Naive B cell (primary cell): ENCODE data around the gene PAPLN. TPM values are rescaled to one million over a fixed set of nuclear protein-coding genes. Genes with fewer than 3 reads are reported as not detected.
A peak's percentile ranks its signal among the peaks of the same experiment; 100 is the strongest.

Experiments used
- ATAC-seq, 2 donors: fragments of 150-1000 bp; cut with Tn5 transposase; 2 replicates each; pipeline ENCODE4 v1.10.0; 2021; ENCODE audit warnings: low read depth in 2 of 2, mild to moderate bottlenecking in 2 of 2, moderate library complexity in 2 of 2
- DNase-seq: peaks from one replicate; pipeline ENCODE4 v3.0.0; 2022
- H3K27ac Mint-ChIP-seq, 6 donors: one replicate each; pipeline ENCODE4 v1.8.0; 2020 to 2022; ENCODE audit warnings: mild to moderate bottlenecking in 6 of 6, mixed read lengths in 6 of 6, moderate library complexity in 5 of 6, inconsistent platforms in 2 of 6
- H3K27me3 Mint-ChIP-seq, 3 donors: one replicate each; pipeline ENCODE4 v1.8.0; 2021 to 2022; ENCODE audit warnings: mixed read lengths in 3 of 3, mild to moderate bottlenecking in 1 of 3
- H3K36me3 Mint-ChIP-seq, 2 donors: one replicate each; pipeline ENCODE4 v1.8.0; 2020 to 2022; ENCODE audit warnings: mixed read lengths in 2 of 2, inconsistent platforms in 1 of 2, mild to moderate bottlenecking in 1 of 2
- H3K4me1 Mint-ChIP-seq, 3 donors: one replicate each; pipeline ENCODE4 v1.8.0; 2020 to 2022; ENCODE audit warnings: mixed read lengths in 3 of 3, inconsistent platforms in 1 of 3, mild to moderate bottlenecking in 1 of 3, moderate library complexity in 1 of 3
- H3K4me3 Mint-ChIP-seq, 8 donors: one replicate each; pipeline ENCODE4 v1.8.0; 2020 to 2022; ENCODE audit warnings: mild to moderate bottlenecking in 8 of 8, mixed read lengths in 8 of 8, moderate library complexity in 8 of 8, inconsistent platforms in 2 of 8
- H3K9me3 Mint-ChIP-seq, 7 donors: one replicate each; pipeline ENCODE4 v1.8.0; 2020 to 2022; ENCODE audit warnings: mixed read lengths in 7 of 7, mild to moderate bottlenecking in 5 of 7, inconsistent platforms in 2 of 7, moderate library complexity in 1 of 7
- polyA plus RNA-seq, 6 donors: library from polyadenylated mRNA; unstranded; fragments of 300-500 nt; fragmentation: Illumina TruSeq; gene quantifications; one replicate each; pipeline ENCODE4 v1.2.3, GENCODE V29; 2021; ENCODE audit warnings: low read depth in 6 of 6

The PAPLN gene
- polyA plus RNA-seq, 6 donors from 2014 or later: 0.38 to 0.76 (median 0.59) TPM; not detected in 1

DNA sequence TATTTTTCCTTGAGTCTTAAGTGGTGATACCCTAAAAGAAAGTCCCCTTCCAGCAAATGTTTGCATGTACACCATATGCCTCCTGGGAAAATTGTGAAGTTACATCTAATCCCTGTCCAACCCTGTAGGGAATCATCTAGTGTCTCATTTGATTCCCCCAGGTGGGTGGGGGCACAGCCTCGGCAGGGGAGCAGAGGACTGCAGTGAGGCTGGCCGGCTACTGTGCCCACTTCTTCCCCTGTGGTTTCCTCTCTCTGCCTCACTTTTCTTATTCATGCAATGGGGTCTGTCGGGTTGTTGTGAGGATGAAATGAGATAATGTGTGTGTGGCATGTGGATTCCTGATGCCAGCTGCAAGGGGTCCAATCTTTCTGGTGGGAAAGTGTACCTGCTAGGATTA lies 6.0 kb downstream of the PAPLN start:
- Mint-ChIP-seq H3K27ac (peak overlapping the region in 1 of 6 donors; percentile 85), H3K4me3 (peak overlapping the region in 4 of 8 donors; percentile 4 to 66 (median 40)), H3K36me3 (no peaks in the 10 kb centered on the region), H3K27me3 (peaks cover 31 to 50% (median 46%) of the 10 kb centered on the region in 3 donors), H3K9me3 (peaks cover 0 to 7% (median 0%) of the 10 kb centered on the region in 7 donors), H3K4me1 (peaks cover 69 to 92% (median 75%) of the 10 kb centered on the region in 3 donors)
- ATAC-seq (no peak), DNase-seq (no peak)

DNA sequence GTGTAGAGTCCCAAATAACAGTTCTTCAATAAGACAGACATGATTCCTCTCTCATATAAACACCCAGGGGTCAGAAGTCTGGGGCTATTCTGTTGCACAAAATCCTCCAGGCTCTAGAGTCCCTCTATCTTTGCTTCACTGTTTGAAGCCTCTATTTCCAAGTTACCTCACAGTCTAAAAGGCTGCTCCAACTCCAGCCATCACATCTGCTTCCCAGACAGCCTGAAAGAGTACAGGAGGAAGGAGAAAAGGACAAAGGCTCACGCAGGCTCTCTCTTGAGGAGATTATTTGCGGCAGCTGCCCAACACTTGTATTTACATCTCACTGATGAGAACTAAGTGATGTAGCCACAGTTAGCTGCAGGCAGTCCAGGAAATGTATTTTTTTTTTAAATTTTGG lies 6.4 kb downstream of the PAPLN start:
- Mint-ChIP-seq H3K36me3 (no peaks in the 10 kb centered on the region), H3K27ac (no peak overlapping the region), H3K4me3 (peak overlapping the region in 4 of 8 donors; percentile 4 to 66 (median 40)), H3K27me3 (peaks cover 27 to 50% (median 43%) of the 10 kb centered on the region in 3 donors), H3K9me3 (peaks cover 0 to 7% (median 0%) of the 10 kb centered on the region in 7 donors), H3K4me1 (peaks cover 69 to 91% (median 75%) of the 10 kb centered on the region in 3 donors)
- ATAC-seq: no peak
- no peak for DNase-seq

DNA sequence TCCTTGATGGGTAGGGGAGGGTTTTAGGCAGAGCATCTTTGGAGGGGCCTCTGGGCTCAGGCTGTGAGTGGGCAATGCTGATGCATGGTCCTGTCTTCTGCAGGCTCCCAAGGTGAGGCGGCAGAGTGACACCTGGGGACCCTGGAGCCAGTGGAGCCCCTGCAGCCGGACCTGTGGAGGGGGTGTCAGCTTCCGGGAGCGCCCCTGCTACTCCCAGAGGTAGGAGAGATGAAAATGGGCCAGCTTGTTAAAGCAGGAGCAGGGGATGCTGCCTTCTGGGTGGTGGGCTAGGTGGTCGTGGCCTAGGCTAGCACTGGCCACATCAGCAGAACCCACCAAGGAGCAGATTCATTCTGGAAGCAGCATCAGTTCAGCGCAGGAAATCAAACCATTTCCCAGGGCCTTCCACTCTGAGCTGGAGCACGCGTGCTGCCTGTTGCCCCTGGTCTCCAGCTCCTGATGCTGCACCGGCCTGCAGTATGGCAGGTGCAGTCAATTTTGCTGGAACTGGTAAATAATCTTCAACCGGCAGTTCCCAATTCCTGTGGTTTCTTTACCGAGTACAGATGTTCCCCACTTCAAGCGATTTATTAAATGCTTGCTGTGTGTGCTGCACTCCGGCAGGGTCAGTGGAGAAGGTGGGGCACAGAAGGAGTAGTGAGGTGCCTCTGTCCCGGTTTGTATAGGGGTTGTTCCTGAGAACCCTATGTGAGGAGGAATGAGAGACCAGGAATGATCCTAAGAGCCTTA lies 7.4 kb downstream of the PAPLN start:
- H3K4me3 Mint-ChIP-seq: peak overlapping the region; percentile 81 to 92 (median 86)
- H3K9me3 Mint-ChIP-seq: peaks cover 0 to 7% (median 0%) of the 10 kb centered on the region in 7 donors
- peak overlapping the region in 2 of 6 donors; percentile 21 to 81 for H3K27ac Mint-ChIP-seq
- peaks cover 19 to 42% (median 34%) of the 10 kb centered on the region in 3 donors for H3K27me3 Mint-ChIP-seq
- DNase-seq: no peak
- ATAC-seq: no peak
- H3K36me3 Mint-ChIP-seq: no peaks in the 10 kb centered on the region
- H3K4me1 Mint-ChIP-seq: peaks cover 66 to 82% (median 75%) of the 10 kb centered on the region in 3 donors

DNA sequence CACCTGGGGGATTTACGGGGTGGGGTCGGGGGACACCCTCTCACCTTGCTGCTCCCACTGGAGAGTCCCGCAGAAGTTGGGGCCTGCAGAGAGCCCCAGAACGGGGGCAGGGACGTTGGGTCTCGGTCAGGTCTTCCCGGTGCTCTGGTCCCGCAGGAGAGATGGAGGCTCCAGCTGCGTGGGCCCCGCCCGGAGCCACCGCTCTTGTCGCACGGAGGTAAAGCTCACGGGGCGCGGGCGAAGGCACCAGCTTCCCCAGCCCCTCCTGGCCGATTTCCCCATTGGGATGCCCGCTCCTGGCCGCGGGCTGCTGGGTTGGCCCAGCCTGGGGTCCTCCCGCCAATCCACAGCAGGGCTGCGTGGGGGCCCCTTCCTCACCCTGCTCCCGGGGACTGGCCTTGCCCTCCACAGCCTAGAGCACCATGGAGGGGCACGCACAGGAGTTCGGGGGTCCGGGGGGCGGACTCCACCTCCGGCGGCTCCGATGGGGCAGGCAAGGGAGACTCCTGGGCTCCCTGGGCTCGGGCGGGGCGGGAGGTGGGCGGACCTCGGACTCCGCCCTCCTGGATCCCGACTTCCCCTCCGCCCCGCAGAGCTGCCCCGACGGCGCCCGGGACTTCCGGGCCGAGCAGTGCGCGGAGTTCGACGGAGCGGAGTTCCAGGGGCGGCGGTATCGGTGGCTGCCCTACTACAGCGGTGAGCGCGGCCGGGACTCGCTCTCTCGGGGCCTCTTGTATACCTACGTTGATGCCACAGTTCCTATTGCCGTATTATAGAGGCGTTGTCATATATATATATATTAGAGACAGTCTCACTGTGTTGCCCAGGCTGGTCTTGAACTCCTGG lies 8.4 kb downstream of the PAPLN start:
- Mint-ChIP-seq H3K4me1 (peaks cover 61 to 73% (median 72%) of the 10 kb centered on the region in 3 donors), H3K27me3 (peaks cover 17 to 35% (median 25%) of the 10 kb centered on the region in 3 donors), H3K36me3 (no peaks in the 10 kb centered on the region), H3K4me3 (peak overlapping the region; percentile 84 to 95 (median 87)), H3K27ac (peak overlapping the region in 5 of 6 donors; percentile 44 to 89 (median 76)), H3K9me3 (peaks cover 0 to 7% (median 0%) of the 10 kb centered on the region in 7 donors)
- ATAC-seq (peak; percentile 93 to 94), DNase-seq (peak; percentile 81)

DNA sequence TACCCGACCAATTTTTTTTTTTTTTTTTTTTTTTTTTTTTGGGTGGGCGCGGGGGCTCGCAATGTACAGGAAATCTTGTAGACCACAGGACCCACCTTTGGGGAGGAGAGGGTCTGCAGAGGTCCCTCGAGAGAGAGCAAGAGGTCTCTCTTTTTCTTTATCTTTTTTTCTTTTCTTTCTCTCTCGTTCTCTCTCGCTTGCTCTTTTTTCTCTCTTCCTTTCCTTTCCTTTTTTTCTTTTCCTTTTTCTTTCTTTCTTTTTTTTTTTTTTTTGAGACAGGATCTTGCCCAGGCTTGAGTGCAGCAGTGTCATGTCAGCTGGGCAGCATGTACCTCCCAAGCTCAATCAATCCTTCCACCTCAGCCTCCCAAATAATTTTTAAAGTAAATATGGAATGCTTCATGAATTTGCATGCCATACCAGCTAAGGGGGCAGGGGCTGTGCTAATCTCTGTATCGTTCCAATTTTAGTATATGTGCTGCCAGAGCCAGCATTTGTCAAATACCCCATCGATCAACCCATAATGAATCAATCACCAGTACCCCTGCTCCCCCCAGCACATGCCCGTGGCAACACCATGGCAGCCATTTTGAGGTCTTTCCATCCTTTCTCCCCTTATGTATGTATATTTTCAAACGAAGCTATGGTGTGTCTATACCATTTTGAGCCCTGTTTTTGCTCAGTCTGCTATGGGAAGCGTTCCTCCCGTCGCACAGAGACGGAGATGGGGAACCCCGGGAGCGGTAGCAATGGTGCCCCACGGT lies 9.3 kb downstream of the PAPLN start:
- H3K4me1 Mint-ChIP-seq: peaks cover 52 to 64% (median 63%) of the 10 kb centered on the region in 3 donors
- H3K27me3 Mint-ChIP-seq: peaks cover 11 to 28% (median 21%) of the 10 kb centered on the region in 3 donors
- no peak for ATAC-seq

DNA sequence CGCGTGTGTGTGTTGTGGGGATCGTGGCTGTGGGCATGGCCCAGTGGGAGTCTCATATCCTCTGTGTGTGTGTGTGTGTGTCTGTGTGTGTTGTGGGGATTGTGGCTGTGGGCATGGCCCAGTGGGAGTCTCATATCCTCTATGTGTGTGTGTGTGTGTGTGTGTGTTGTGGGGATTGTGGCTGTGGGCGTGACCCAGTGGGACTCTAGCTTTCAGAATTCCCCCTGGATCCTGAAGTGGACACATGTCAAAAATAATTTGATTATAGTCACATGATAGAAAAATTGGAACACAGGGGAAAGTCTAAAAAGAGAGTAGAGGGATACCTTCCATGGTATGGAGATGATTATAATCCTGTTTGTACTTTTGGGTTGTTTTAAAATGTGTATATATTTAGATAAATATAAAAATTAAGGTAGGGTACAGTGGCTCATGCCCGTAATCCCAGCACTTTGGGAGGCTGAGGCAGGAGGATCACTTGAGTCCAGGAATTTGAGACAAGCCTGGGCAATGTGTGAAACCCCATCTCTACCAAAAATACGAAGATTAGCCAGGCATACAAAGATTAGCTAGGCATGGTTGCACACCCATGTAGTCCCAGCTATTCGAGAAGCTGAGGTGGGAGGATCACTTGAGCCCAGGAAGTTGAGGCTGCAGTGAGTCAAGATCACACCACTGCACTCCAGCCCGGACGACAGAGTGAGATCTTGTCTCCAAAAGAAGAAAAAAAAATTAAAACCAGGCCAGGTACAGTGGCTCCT lies 11.0 kb downstream of the PAPLN start:
- DNase-seq (no peak), ATAC-seq (no peak)
- Mint-ChIP-seq H3K27me3 (peaks cover 3 to 11% (median 7%) of the 10 kb centered on the region in 3 donors), H3K27ac (peak overlapping the region in 4 of 6 donors; percentile 47 to 96 (median 50)), H3K4me1 (peaks cover 40 to 49% (median 47%) of the 10 kb centered on the region in 3 donors), H3K4me3 (peak overlapping the region in 6 of 8 donors; percentile 32 to 95 (median 74)), H3K9me3 (peaks cover 0 to 7% (median 0%) of the 10 kb centered on the region in 7 donors), H3K36me3 (no peaks in the 10 kb centered on the region)

More for the DNA sequence above, 9.3 kb downstream of the PAPLN start:
- peak overlapping the region; percentile 80 to 95 (median 84) for H3K4me3 Mint-ChIP-seq
- H3K9me3 Mint-ChIP-seq: peaks cover 0 to 7% (median 0%) of the 10 kb centered on the region in 7 donors
- DNase-seq: no peak
- H3K27ac Mint-ChIP-seq: peak overlapping the region; percentile 52 to 92 (median 82)
- no peaks in the 10 kb centered on the region for H3K36me3 Mint-ChIP-seq

DNA sequence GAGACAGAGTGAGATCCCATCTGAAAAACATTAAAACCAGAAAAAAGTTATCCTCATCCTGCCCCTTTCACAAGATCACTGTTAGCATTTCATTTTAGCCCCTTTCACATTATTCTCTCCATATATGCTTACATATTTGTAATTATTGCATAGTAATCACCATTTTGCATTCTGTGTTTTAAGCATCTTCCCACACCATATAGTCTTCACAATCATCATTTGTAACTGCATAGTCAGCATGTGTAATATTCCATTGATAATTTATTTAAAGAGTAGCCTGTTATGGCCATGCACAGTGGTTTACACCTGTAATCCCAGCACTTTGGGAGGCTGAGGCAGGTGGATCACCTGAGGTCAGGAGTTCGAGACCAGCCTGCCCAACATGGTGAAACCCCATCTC lies 11.8 kb downstream of the PAPLN start:
- no peak for DNase-seq
- Mint-ChIP-seq H3K27ac (peak overlapping the region in 1 of 6 donors; percentile 35), H3K4me1 (peaks cover 34 to 43% (median 40%) of the 10 kb centered on the region in 3 donors), H3K4me3 (peak overlapping the region in 4 of 8 donors; percentile 51 to 77 (median 63)), H3K27me3 (peaks cover 0 to 7% (median 6%) of the 10 kb centered on the region in 3 donors), H3K36me3 (no peaks in the 10 kb centered on the region), H3K9me3 (peaks cover 0 to 7% (median 0%) of the 10 kb centered on the region in 7 donors)
- no peak for ATAC-seq

DNA sequence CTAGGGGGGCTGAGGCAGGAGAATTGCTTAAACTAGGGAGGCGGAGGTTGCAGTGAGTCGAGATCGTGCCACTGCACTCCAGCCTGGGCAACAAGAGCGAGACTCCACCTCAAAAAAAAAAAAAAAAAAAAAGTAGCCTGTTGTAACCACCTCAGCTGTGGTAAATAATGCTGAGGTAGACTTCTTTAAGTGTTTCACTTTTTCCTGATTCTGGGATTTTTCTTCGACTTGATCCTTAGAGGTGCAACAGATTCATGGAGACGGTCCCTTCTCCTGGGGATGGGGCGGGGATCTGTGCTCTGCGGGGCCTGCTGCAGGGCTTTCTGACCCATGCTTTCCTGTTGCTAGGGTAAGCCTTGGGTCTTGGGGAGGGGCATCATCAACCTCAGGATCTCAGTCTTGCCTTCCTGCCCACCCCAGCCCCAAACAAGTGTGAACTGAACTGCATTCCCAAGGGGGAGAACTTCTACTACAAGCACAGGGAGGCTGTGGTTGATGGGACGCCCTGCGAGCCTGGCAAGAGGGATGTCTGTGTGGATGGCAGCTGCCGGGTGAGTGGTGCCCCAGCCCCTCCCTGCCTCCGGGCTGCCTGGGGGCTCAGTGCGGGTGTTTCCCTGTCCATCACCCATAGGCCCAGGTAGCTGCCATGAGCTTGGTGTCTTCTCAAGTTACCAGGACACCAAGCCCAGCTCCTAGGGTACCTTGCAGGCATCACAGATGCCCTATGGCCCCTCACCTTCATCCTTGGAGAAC lies 12.4 kb downstream of the PAPLN start:
- no peak for ATAC-seq
- Mint-ChIP-seq H3K4me3 (peak overlapping the region in 1 of 8 donors; percentile 42), H3K4me1 (peaks cover 34 to 40% (median 34%) of the 10 kb centered on the region in 3 donors)

DNA sequence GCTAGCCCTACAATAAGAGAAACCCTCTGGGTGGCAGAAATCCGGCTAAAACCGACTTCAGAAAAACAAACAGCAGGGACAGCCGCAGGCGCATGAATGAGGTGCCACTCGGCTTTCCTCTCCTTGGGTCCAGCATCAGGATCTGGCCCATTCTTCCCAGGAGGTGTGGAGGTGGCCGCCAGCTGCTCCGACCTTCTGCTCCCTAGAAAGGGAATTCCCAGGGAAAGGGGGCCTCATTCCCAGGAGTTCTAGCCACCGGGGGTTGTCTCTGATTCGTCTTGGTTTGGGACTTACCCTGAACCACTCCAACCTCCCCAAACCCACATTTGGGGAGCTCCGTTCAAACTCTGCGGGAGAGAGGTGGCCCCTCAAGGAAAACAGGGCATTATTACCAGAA lies 13.0 kb downstream of the PAPLN start:
- peaks cover 0 to 7% (median 6%) of the 10 kb centered on the region in 3 donors for H3K27me3 Mint-ChIP-seq
- H3K36me3 Mint-ChIP-seq: no peaks in the 10 kb centered on the region
- peaks cover 29 to 35% (median 30%) of the 10 kb centered on the region in 3 donors for H3K4me1 Mint-ChIP-seq
- no peak overlapping the region for H3K4me3 Mint-ChIP-seq
- H3K9me3 Mint-ChIP-seq: peaks cover 0 to 7% (median 0%) of the 10 kb centered on the region in 7 donors
- H3K27ac Mint-ChIP-seq: peak overlapping the region in 1 of 6 donors; percentile 22
- DNase-seq: no peak
- ATAC-seq: no peak

More for the DNA sequence above, 12.4 kb downstream of the PAPLN start:
- DNase-seq: no peak
- H3K27ac Mint-ChIP-seq: no peak overlapping the region
- H3K36me3 Mint-ChIP-seq: no peaks in the 10 kb centered on the region
- H3K27me3 Mint-ChIP-seq: peaks cover 0 to 7% (median 6%) of the 10 kb centered on the region in 3 donors
- H3K9me3 Mint-ChIP-seq: peaks cover 0 to 7% (median 0%) of the 10 kb centered on the region in 7 donors

DNA sequence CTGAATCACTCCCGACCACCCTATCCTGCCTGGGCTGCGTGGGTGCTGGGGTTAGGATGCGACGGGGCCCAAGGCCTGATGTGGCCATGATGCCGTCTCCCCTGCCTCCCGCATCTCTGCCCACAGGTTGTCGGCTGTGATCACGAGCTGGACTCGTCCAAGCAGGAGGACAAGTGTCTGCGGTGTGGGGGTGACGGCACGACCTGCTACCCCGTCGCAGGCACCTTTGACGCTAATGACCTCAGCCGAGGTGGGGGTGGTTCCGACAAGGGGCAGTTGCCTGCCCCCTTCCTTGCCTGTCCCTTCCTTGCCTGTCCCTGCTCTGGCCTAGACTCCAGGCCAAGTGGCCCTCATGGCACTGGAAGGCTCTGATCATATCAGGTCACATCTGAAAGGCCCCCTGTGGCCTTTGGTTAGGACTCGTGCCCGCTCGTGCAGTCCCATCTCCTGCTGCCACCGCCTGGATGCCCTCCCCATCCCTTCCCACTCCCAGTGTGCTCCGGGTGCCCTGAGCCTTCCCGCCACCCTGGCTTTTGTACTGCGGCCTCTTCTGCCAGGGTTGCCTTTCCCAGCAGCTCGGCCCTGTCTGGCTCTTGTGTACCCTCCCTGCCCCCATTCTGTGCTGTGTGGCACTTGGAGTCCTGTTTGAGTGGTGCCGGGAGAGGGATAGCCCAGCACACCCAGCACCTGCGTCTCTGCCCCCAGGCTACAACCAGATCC lies 13.6 kb downstream of the PAPLN start:
- Mint-ChIP-seq H3K4me3 (peak overlapping the region in 1 of 8 donors; percentile 18), H3K27ac (no peak overlapping the region), H3K4me1 (peaks cover 27 to 35% (median 30%) of the 10 kb centered on the region in 3 donors), H3K9me3 (peaks cover 0 to 7% (median 0%) of the 10 kb centered on the region in 7 donors), H3K36me3 (no peaks in the 10 kb centered on the region), H3K27me3 (peaks cover 0 to 7% (median 6%) of the 10 kb centered on the region in 3 donors)
- DNase-seq: no peak
- ATAC-seq: no peak
